T-helper 2 cell (primary cell): Measurements from ENCODE around the gene B3GALT4.
"Not testable (repeated sequence)": the region's sequence is repeated elsewhere in the genome, so short reads cannot be mapped to it uniquely, and the experiment has no call there.

Source experiments
- DNase-seq, 5 experiments: peaks; one replicate each; pipeline versions ENCODE4 v3.0.0 to v3.0.0-alpha.2; 2012 to 2022

The B3GALT4 gene

GRCh38 chr6:33272275-33273128, 4.4 kb upstream of the B3GALT4 start:
- DNase-seq, result no peak

- DNase-seq, result no peak
These were observed 3.6 kb upstream of the B3GALT4 start for GRCh38 chr6:33273129-33273923.

- DNase-seq, result no peak
These were observed 2.7 kb upstream of the B3GALT4 start for GRCh38 chr6:33273924-33274902.

GRCh38 chr6:33275795-33276580, 935 bp upstream of the B3GALT4 start:
- not testable (repeated sequence) for DNase-seq

GRCh38 chr6:33276581-33276863, 401 bp upstream of the B3GALT4 start:
- no peak for DNase-seq

- peak in 1 of 5 experiments; percentile 57 for DNase-seq
These were observed 904 bp downstream of the B3GALT4 start for GRCh38 chr6:33277663-33278391.

GRCh38 chr6:33278392-33278741, 1.4 kb downstream of the B3GALT4 start:
- no peak for DNase-seq

GRCh38 chr6:33278810-33279209, 1.9 kb downstream of the B3GALT4 start:
- DNase-seq, result no peak

GRCh38 chr6:33279257-33279695, 2.4 kb downstream of the B3GALT4 start:
- no peak for DNase-seq

GRCh38 chr6:33279971-33280511, 3.1 kb downstream of the B3GALT4 start:
- DNase-seq, result peak in 1 of 5 experiments; percentile 15

- DNase-seq, result no peak
These were observed 3.6 kb downstream of the B3GALT4 start for GRCh38 chr6:33280539-33280938.

- not testable (repeated sequence) for DNase-seq
These were observed 8.3 kb downstream of the B3GALT4 start for GRCh38 chr6:33285214-33285613.

GRCh38 chr6:33286946-33287914, 10.3 kb downstream of the B3GALT4 start:
- no peak for DNase-seq

GRCh38 chr6:33288141-33288920, 11.4 kb downstream of the B3GALT4 start:
- no peak for DNase-seq

- DNase-seq, result peak; percentile 36 to 94 (median 74)
These were observed 12.2 kb downstream of the B3GALT4 start, which contains the start of the genes PFDN6 and WDR46 for GRCh38 chr6:33288921-33289783. Gene PFDN6 (plus strand): TSS chr6:33289601. CDS start chr6:33289857, 256 bp downstream. Gene WDR46 (minus strand): TSS chr6:33289239. CDS start chr6:33289170, 69 bp downstream.

GRCh38 chr6:33289784-33290315, 12.9 kb downstream of the B3GALT4 start:
- no peak for DNase-seq

- DNase-seq, result no peak
These were observed 13.5 kb downstream of the B3GALT4 start for GRCh38 chr6:33290459-33290858.
